ENCODE measurements around the gene TACR2. TPM values are rescaled to one million over a fixed set of nuclear protein-coding genes. Genes with fewer than 3 reads are reported as not detected.

Gene TACR2
- total RNA-seq, 1 experiment from 2014 or later: 0.21 TPM

- POLR2A ChIA-PET: no interaction called here
- no peak overlapping the region for H3K4me3 ChIP-seq (ENCODE audit: low read depth in 2 of 2, low read length in 2 of 2)
- no peak for ATAC-seq
Measured at GRCh38 chr10:69419744-69420126, 3.0 kb upstream of the TACR2 start.

GRCh38 chr10:69419096-69419743 is 2.5 kb upstream of the TACR2 start:
- H3K9me3 ChIP-seq (ENCODE audit: control insufficient read depth, insufficient read depth, low read depth, low read length): no peaks in the 10 kb centered on the region
- ChIA-PET POLR2A (no interaction called here), CTCF (interaction anchor here (1.9 kb wide), 1 partner anchor 11 kb away, joined by 6 read pairs; no protein-coding TSS in a partner anchor)
- no peaks in the 10 kb centered on the region for H3K36me3 ChIP-seq (ENCODE audit: control insufficient read depth, insufficient read depth, low read length)
- intact Hi-C loops (cut with micrococcal nuclease; ENCODE audit: unreplicated experiment): no loop called here
- no TSS peak for BruUV-seq (replicated peaks)
- no peaks in the 10 kb centered on the region for H3K27me3 ChIP-seq (ENCODE audit: control insufficient read depth, insufficient read depth, low read length)
- ATAC-seq (no peak), DNase-seq (ENCODE audit: low read depth, low spot score) (no peak)
- no peak overlapping the region for H3K27ac ChIP-seq (ENCODE audit: low read length)
- in situ Hi-C loops (cut with HindIII; ENCODE audit: low pct_unique_long_range_greater_than_20kb, low sequenced_read_pairs): no loop called here
- TF ChIP-seq TCF7L2 (IDR thresholded peaks at IDR 0.05; ENCODE audit: low read depth, low read length): no peak
- no peaks in the 10 kb centered on the region for H3K4me1 ChIP-seq (ENCODE audit: control insufficient read depth, insufficient read depth, low read length)
- H3K4me3 ChIP-seq (ENCODE audit: low read depth in 2 of 2, low read length in 2 of 2): no peak overlapping the region

More at GRCh38 chr10:69419744-69420126, 3.0 kb upstream of the TACR2 start:
- TF ChIP-seq CTCF (IDR thresholded peaks at IDR 0.05) (no peak), SIN3A (IDR thresholded peaks at IDR 0.05; ENCODE audit: borderline replicate concordance, insufficient read depth, low read depth, low read length) (no peak), POLR2AphosphoS5 (IDR thresholded peaks at IDR 0.05; ENCODE audit: low read depth, low read length) (no peak), TCF7L2 (IDR thresholded peaks at IDR 0.05; ENCODE audit: low read depth, low read length) (no peak)
- TF ChIP-seq, protein P1, sequence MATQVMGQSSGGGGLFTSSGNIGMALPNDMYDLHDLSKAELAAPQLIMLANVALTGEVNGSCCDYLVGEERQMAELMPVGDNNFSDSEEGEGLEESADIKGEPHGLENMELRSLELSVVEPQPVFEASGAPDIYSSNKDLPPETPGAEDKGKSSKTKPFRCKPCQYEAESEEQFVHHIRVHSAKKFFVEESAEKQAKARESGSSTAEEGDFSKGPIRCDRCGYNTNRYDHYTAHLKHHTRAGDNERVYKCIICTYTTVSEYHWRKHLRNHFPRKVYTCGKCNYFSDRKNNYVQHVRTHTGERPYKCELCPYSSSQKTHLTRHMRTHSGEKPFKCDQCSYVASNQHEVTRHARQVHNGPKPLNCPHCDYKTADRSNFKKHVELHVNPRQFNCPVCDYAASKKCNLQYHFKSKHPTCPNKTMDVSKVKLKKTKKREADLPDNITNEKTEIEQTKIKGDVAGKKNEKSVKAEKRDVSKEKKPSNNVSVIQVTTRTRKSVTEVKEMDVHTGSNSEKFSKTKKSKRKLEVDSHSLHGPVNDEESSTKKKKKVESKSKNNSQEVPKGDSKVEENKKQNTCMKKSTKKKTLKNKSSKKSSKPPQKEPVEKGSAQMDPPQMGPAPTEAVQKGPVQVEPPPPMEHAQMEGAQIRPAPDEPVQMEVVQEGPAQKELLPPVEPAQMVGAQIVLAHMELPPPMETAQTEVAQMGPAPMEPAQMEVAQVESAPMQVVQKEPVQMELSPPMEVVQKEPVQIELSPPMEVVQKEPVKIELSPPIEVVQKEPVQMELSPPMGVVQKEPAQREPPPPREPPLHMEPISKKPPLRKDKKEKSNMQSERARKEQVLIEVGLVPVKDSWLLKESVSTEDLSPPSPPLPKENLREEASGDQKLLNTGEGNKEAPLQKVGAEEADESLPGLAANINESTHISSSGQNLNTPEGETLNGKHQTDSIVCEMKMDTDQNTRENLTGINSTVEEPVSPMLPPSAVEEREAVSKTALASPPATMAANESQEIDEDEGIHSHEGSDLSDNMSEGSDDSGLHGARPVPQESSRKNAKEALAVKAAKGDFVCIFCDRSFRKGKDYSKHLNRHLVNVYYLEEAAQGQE (IDR thresholded peaks at IDR 0.05; ENCODE audit: insufficient read depth in 1 of 2, low read depth in 2 of 2, low read length in 1 of 2): no peak
- no peaks in the 10 kb centered on the region for H3K4me1 ChIP-seq (ENCODE audit: control insufficient read depth, insufficient read depth, low read length)
- CTCF ChIA-PET: no interaction called here
- DNase-seq (ENCODE audit: low read depth, low spot score): no peak
- in situ Hi-C loops (cut with HindIII; ENCODE audit: low pct_unique_long_range_greater_than_20kb, low sequenced_read_pairs): no loop called here
- H3K27ac ChIP-seq (ENCODE audit: low read length): no peak overlapping the region
- no peaks in the 10 kb centered on the region for H3K27me3 ChIP-seq (ENCODE audit: control insufficient read depth, insufficient read depth, low read length)
- intact Hi-C loops (cut with micrococcal nuclease; ENCODE audit: unreplicated experiment): no loop called here
- BruUV-seq (replicated peaks): no TSS peak
- H3K9me3 ChIP-seq (ENCODE audit: control insufficient read depth, insufficient read depth, low read depth, low read length): no peaks in the 10 kb centered on the region
- H3K36me3 ChIP-seq (ENCODE audit: control insufficient read depth, insufficient read depth, low read length): no peaks in the 10 kb centered on the region

GRCh38 chr10:69418052-69418752 is 1.5 kb upstream of the TACR2 start:
- Histone ChIP-seq H3K27ac (ENCODE audit: low read length) (no peak overlapping the region), H3K9me3 (ENCODE audit: control insufficient read depth, insufficient read depth, low read depth, low read length) (no peaks in the 10 kb centered on the region), H3K36me3 (ENCODE audit: control insufficient read depth, insufficient read depth, low read length) (no peaks in the 10 kb centered on the region), H3K4me3 (ENCODE audit: low read depth in 2 of 2, low read length in 2 of 2) (no peak overlapping the region), H3K4me1 (ENCODE audit: control insufficient read depth, insufficient read depth, low read length) (no peaks in the 10 kb centered on the region), H3K27me3 (ENCODE audit: control insufficient read depth, insufficient read depth, low read length) (no peaks in the 10 kb centered on the region)
- CTCF ChIA-PET: interaction anchor here (1.1 to 1.9 kb wide), 2 partner anchors 10 to 25 kb away, joined by 3 to 6 read pairs; no protein-coding TSS in a partner anchor
- ATAC-seq: no peak
- TF ChIP-seq, protein P1 (IDR thresholded peaks at IDR 0.05; ENCODE audit: insufficient read depth in 1 of 2, low read depth in 2 of 2, low read length in 1 of 2): no peak
- TF ChIP-seq TCF7L2 (IDR thresholded peaks at IDR 0.05; ENCODE audit: low read depth, low read length) (no peak), CTCF (IDR thresholded peaks at IDR 0.05) (no peak)
- intact Hi-C loops (cut with micrococcal nuclease; ENCODE audit: unreplicated experiment): no loop called here
- BruUV-seq (replicated peaks): no TSS peak
- POLR2A ChIA-PET: interaction anchor here (0.5 kb wide), 1 partner anchor 91 kb away, joined by 16 read pairs; no protein-coding TSS in a partner anchor
- no peak for DNase-seq (ENCODE audit: low read depth, low spot score)
- in situ Hi-C loops (cut with HindIII; ENCODE audit: low pct_unique_long_range_greater_than_20kb, low sequenced_read_pairs): no loop called here

Data from Panc1 (cell line).